Measurements from ENCODE around the gene PSME3IP1. TPM values are rescaled to one million over a fixed set of nuclear protein-coding genes. Genes with fewer than 3 reads are reported as not detected.

The PSME3IP1 gene
- total and polyA plus RNA-seq, 2 experiments from 2014 or later: 78.0 to 105 TPM

DNA sequence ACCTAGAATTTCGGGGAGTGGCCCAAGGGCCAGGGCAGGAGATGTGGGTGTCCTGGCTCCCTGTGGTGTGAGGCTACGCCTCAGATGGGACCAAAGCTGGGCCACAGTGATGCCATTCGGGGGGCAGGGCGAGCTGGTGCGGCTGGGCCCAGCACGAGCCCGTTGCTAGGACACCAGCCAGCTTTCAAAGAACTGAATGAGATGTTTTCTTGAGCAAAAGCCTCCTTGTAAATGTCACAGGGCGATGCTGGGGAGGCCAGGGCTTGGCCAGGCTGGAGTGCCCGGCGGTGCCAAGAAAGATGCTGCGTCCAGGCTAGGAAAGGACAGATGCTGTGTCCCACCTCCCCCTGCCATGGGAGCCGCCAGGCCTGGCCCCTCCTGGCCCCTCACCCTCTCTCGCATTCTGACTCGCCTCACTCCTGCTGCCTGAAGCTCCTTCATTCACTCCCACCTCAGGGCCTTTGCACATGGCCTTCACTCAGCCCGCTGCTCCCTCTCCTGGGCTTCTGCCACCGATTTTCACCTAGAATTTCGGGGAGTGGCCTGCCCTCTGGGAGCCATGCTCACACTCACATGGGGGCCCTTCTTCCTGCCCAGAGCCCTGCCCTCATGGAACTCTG is 54.4 kb downstream of the PSME3IP1 start (continued):
- TF ChIP-seq, protein P1, sequence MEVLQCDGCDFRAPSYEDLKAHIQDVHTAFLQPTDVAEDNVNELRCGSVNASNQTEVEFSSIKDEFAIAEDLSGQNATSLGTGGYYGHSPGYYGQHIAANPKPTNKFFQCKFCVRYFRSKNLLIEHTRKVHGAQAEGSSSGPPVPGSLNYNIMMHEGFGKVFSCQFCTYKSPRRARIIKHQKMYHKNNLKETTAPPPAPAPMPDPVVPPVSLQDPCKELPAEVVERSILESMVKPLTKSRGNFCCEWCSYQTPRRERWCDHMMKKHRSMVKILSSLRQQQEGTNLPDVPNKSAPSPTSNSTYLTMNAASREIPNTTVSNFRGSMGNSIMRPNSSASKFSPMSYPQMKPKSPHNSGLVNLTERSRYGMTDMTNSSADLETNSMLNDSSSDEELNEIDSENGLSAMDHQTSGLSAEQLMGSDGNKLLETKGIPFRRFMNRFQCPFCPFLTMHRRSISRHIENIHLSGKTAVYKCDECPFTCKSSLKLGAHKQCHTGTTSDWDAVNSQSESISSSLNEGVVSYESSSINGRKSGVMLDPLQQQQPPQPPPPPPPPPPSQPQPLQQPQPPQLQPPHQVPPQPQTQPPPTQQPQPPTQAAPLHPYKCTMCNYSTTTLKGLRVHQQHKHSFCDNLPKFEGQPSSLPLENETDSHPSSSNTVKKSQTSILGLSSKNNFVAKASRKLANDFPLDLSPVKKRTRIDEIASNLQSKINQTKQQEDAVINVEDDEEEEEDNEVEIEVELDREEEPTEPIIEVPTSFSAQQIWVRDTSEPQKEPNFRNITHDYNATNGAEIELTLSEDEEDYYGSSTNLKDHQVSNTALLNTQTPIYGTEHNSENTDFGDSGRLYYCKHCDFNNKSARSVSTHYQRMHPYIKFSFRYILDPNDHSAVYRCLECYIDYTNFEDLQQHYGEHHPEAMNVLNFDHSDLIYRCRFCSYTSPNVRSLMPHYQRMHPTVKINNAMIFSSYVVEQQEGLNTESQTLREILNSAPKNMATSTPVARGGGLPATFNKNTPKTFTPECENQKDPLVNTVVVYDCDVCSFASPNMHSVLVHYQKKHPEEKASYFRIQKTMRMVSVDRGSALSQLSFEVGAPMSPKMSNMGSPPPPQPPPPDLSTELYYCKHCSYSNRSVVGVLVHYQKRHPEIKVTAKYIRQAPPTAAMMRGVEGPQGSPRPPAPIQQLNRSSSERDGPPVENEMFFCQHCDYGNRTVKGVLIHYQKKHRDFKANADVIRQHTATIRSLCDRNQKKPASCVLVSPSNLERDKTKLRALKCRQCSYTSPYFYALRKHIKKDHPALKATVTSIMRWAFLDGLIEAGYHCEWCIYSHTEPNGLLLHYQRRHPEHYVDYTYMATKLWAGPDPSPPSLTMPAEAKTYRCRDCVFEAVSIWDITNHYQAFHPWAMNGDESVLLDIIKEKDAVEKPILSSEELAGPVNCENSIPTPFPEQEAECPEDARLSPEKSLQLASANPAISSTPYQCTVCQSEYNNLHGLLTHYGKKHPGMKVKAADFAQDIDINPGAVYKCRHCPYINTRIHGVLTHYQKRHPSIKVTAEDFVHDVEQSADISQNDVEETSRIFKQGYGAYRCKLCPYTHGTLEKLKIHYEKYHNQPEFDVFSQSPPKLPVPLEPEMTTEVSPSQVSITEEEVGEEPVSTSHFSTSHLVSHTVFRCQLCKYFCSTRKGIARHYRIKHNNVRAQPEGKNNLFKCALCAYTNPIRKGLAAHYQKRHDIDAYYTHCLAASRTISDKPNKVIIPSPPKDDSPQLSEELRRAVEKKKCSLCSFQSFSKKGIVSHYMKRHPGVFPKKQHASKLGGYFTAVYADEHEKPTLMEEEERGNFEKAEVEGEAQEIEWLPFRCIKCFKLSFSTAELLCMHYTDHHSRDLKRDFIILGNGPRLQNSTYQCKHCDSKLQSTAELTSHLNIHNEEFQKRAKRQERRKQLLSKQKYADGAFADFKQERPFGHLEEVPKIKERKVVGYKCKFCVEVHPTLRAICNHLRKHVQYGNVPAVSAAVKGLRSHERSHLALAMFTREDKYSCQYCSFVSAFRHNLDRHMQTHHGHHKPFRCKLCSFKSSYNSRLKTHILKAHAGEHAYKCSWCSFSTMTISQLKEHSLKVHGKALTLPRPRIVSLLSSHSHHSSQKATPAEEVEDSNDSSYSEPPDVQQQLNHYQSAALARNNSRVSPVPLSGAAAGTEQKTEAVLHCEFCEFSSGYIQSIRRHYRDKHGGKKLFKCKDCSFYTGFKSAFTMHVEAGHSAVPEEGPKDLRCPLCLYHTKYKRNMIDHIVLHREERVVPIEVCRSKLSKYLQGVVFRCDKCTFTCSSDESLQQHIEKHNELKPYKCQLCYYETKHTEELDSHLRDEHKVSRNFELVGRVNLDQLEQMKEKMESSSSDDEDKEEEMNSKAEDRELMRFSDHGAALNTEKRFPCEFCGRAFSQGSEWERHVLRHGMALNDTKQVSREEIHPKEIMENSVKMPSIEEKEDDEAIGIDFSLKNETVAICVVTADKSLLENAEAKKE (CRISPR knock-in tag; IDR thresholded peaks at IDR 0.05): no peak
- TF ChIP-seq EZH2phosphoT487 (IDR thresholded peaks at IDR 0.05; ENCODE audit: unreplicated experiment): no peak
- TF ChIP-seq ZNF114 (CRISPR knock-in tag; IDR thresholded peaks at IDR 0.05): no peak
- TF ChIP-seq JUNB (IDR thresholded peaks at IDR 0.05; ENCODE audit: unreplicated experiment): no peak
- TF ChIP-seq NANOG (IDR thresholded peaks at IDR 0.05; ENCODE audit: borderline replicate concordance): no peak
- no peak for TF ChIP-seq CREB1 (CRISPR knock-in tag; IDR thresholded peaks at IDR 0.05; ENCODE audit: low read depth)
- no peak for TF ChIP-seq ZNF331 (CRISPR knock-in tag; IDR thresholded peaks at IDR 0.05; ENCODE audit: low read depth)
- TF ChIP-seq, protein P2, sequence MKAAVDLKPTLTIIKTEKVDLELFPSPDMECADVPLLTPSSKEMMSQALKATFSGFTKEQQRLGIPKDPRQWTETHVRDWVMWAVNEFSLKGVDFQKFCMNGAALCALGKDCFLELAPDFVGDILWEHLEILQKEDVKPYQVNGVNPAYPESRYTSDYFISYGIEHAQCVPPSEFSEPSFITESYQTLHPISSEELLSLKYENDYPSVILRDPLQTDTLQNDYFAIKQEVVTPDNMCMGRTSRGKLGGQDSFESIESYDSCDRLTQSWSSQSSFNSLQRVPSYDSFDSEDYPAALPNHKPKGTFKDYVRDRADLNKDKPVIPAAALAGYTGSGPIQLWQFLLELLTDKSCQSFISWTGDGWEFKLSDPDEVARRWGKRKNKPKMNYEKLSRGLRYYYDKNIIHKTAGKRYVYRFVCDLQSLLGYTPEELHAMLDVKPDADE (IDR thresholded peaks at IDR 0.05): no peak
- no peak for TF ChIP-seq EZH2 (IDR thresholded peaks at IDR 0.05; ENCODE audit: low read depth, unreplicated experiment)
- TF ChIP-seq POLR2AphosphoS5 (IDR thresholded peaks at IDR 0.05; ENCODE audit: low read depth): no peak
- TF ChIP-seq REST (IDR thresholded peaks at IDR 0.05; ENCODE audit: unreplicated experiment): no peak
- no peak for TF ChIP-seq STAT1 (IDR thresholded peaks at IDR 0.05; ENCODE audit: unreplicated experiment)

All from GM23338 (cell line).